Neural cell (in vitro differentiated cells): ENCODE results near the gene EXD3. TPM values are rescaled to one million over a fixed set of nuclear protein-coding genes. Genes with fewer than 3 reads are reported as not detected.

Source experiments
- H2AFZ ChIP-seq: fragments of 200-600, 300-800 bp; sonication (generic), shearing (Covaris generic); 2 replicates; pipeline ENCODE4 v1.6.0; 2014; ENCODE audit warnings: low read depth, mild to moderate bottlenecking, antibody characterized with exemption, low read length, moderate library complexity
- H3F3A ChIP-seq: fragments of 200-600 bp; shearing (Covaris generic); 2 replicates; pipeline ENCODE4 v1.6.1; 2016; ENCODE audit warnings: mild to moderate bottlenecking, moderate library complexity, mixed read lengths, antibody characterized with exemption, low read length; ENCODE audit not compliant: insufficient read depth, poor library complexity, severe bottlenecking
- H3K27ac ChIP-seq: fragments of 200-600, 300-800 bp; sonication (generic), shearing (Covaris generic); 2 replicates; pipeline ENCODE4 v1.5.1; 2014; ENCODE audit warnings: mild to moderate bottlenecking, low read length, moderate library complexity
- H3K27me3 ChIP-seq: fragments of 300-800, 200-600 bp; sonication (generic), shearing (Covaris generic); 2 replicates; pipeline ENCODE4 v1.6.0; 2014; ENCODE audit warnings: mild to moderate bottlenecking, low read depth, low read length, moderate library complexity; ENCODE audit not compliant: insufficient read depth
- H3K36me3 ChIP-seq: fragments of 300-800, 200-600 bp; sonication (generic), shearing (Covaris generic); 2 replicates; pipeline ENCODE4 v1.5.1; 2014; ENCODE audit warnings: mild to moderate bottlenecking, antibody characterized with exemption, low read length, moderate library complexity; ENCODE audit not compliant: insufficient read depth
- H3K4me2 ChIP-seq: fragments of 300-800, 200-600 bp; sonication (generic), shearing (Covaris generic); 2 replicates; pipeline ENCODE4 v1.6.0; 2014; ENCODE audit warnings: mild to moderate bottlenecking, low read length
- H3K4me3 ChIP-seq: fragments of 300-800, 200-600 bp; sonication (generic), shearing (Covaris generic); 2 replicates; pipeline ENCODE4 v1.5.1; 2014; ENCODE audit warnings: mild to moderate bottlenecking, low read length, moderate library complexity
- H3K79me2 ChIP-seq: fragments of 200-600 bp; shearing (Covaris generic); replicated peaks from 2 replicates; pipeline ENCODE4 v1.6.0; 2014; ENCODE audit warnings: mild to moderate bottlenecking, low read length, moderate library complexity; ENCODE audit not compliant: insufficient read depth
- H3K9ac ChIP-seq: fragments of 300-800, 200-600 bp; sonication (generic), shearing (Covaris generic); 2 replicates; pipeline ENCODE4 v1.6.1; 2016; ENCODE audit warnings: mild to moderate bottlenecking, low read length, mixed read lengths
- H3K9me2 ChIP-seq: fragments of 200-600 bp; shearing (Covaris generic); 2 replicates; pipeline ENCODE4 v1.6.1; 2016; ENCODE audit warnings: mild to moderate bottlenecking, low read length, mixed read lengths; ENCODE audit not compliant: insufficient read depth
- H3K9me3 ChIP-seq: fragments of 200-600, 300-800 bp; sonication (generic), shearing (Covaris generic); 2 replicates; pipeline ENCODE4 v1.6.1; 2016; ENCODE audit warnings: mild to moderate bottlenecking, mixed run types, low read length, moderate library complexity, mixed read lengths
- H4K20me1 ChIP-seq: fragments of 200-600 bp; shearing (Covaris generic); 2 replicates; pipeline ENCODE4 v1.6.1; 2016; ENCODE audit warnings: mild to moderate bottlenecking, mixed run types; ENCODE audit not compliant: insufficient read depth
- CTCF ChIP-seq: fragments of 450-650 bp; IDR thresholded peaks from 2 replicates; pipeline ENCODE4 v1.5.1; 2014; ENCODE audit warnings: antibody characterized with exemption, mild to moderate bottlenecking, moderate library complexity; ENCODE audit not compliant: poor library complexity, severe bottlenecking
- EP300 ChIP-seq: fragments of 450-650 bp; conservative IDR thresholded peaks from 2 replicates; pipeline ENCODE4 v1.6.1; 2014; ENCODE audit warnings: antibody characterized with exemption, mild to moderate bottlenecking, moderate library complexity; ENCODE audit not compliant: poor library complexity, severe bottlenecking
- EZH2 ChIP-seq: fragments of 200-600, 300-800 bp; shearing (Covaris generic), sonication (generic); IDR thresholded peaks from 2 replicates; pipeline ENCODE4 v1.6.1; 2014; ENCODE audit warnings: antibody characterized with exemption, low read length, borderline replicate concordance, mild to moderate bottlenecking; ENCODE audit not compliant: insufficient read depth, poor library complexity, severe bottlenecking
- MXI1 ChIP-seq: fragments of 450-650 bp; conservative IDR thresholded peaks from 2 replicates; pipeline ENCODE4 v1.6.1; 2014; ENCODE audit warnings: antibody characterized with exemption, mild to moderate bottlenecking; ENCODE audit not compliant: poor library complexity, severe bottlenecking
- POLR2AphosphoS5 ChIP-seq: IDR thresholded peaks from 2 replicates; pipeline ENCODE4 v1.6.1; 2012
- RAD21 ChIP-seq: fragments of 450-650 bp; conservative IDR thresholded peaks from 2 replicates; pipeline ENCODE4 v1.6.1; 2014; ENCODE audit warnings: antibody characterized with exemption, mild to moderate bottlenecking, moderate library complexity
- REST ChIP-seq: IDR thresholded peaks from 2 replicates; pipeline ENCODE4 v1.6.1; 2012; ENCODE audit warnings: borderline replicate concordance
- SMC3 ChIP-seq: fragments of 450-650 bp; conservative IDR thresholded peaks from 2 replicates; pipeline ENCODE4 v1.6.1; 2014; ENCODE audit warnings: antibody characterized with exemption, mild to moderate bottlenecking, moderate library complexity; ENCODE audit not compliant: poor library complexity
- TAF1 ChIP-seq: IDR thresholded peaks from 2 replicates; pipeline ENCODE4 v1.6.1; 2012; ENCODE audit warnings: low read depth
- polyA plus RNA-seq: library from polyadenylated mRNA; depleted of rRNA; stranded (reverse); fragments of >200 nt; gene quantifications from 2 replicates; pipeline ENCODE4 v1.2.3, GENCODE V29; 2014

The EXD3 gene
- polyA plus RNA-seq, 1 donor from 2014 or later = 32.9 TPM

GRCh38 chr9:137433916-137434431, 11.0 kb upstream of the EXD3 start:
- Histone ChIP-seq H3K79me2 (no peaks in the 10 kb centered on the region), H3K36me3 (no peaks in the 10 kb centered on the region), H3K27me3 (no peaks in the 10 kb centered on the region), H3K27ac (no peak overlapping the region), H4K20me1 (no peaks in the 10 kb centered on the region), H3K9me3 (no peaks in the 10 kb centered on the region), H3K9me2 (no peaks in the 10 kb centered on the region), H3F3A (no peaks in the 10 kb centered on the region), H2AFZ (no peak overlapping the region), H3K4me2 (no peak overlapping the region), H3K9ac (no peak overlapping the region), H3K4me3 (no peak overlapping the region)
- TF ChIP-seq POLR2AphosphoS5 (no peak), REST (no peak), SMC3 (no peak), RAD21 (no peak), MXI1 (no peak), EZH2 (no peak), EP300 (no peak), TAF1 (no peak), CTCF (no peak)

GRCh38 chr9:137433349-137433915, 10.5 kb upstream of the EXD3 start:
- TF ChIP-seq EP300 (no peak), EZH2 (no peak), REST (no peak), POLR2AphosphoS5 (no peak), TAF1 (no peak), RAD21 (no peak)
- Histone ChIP-seq H3K4me2 (no peak overlapping the region), H3K36me3 (no peaks in the 10 kb centered on the region), H3K79me2 (no peaks in the 10 kb centered on the region), H3K9me2 (no peaks in the 10 kb centered on the region), H2AFZ (no peak overlapping the region), H3K27ac (no peak overlapping the region), H4K20me1 (no peaks in the 10 kb centered on the region), H3K9me3 (no peaks in the 10 kb centered on the region), H3K4me3 (no peak overlapping the region), H3F3A (no peaks in the 10 kb centered on the region), H3K27me3 (no peaks in the 10 kb centered on the region), H3K9ac (no peak overlapping the region)
